ENCODE results near the gene TPP1. TPM values are rescaled to one million over a fixed set of nuclear protein-coding genes. Genes with fewer than 3 reads are reported as not detected.

Gene TPP1
- total RNA-seq, 4 donors from 2014 or later: 13.9 to 43.4 (median 19.6) TPM

GRCh38 chr11:6622261-6623171 lies 3.3 kb upstream of the TPP1 start:
- DNase-seq: no peak
- Histone ChIP-seq H3K27ac (no peak overlapping the region), H3K4me3 (no peak overlapping the region), H3K9me3 (no peaks in the 10 kb centered on the region), H3K36me3 (no peaks in the 10 kb centered on the region), H3K4me1 (peaks cover 15 to 16% of the 10 kb centered on the region in 2 donors), H3K27me3 (no peaks in the 10 kb centered on the region)
- no peak for TF ChIP-seq CTCF (IDR thresholded peaks at IDR 0.05 in 4 of 5, conservative IDR thresholded peaks at IDR 0.05 in 1 of 5)
- no peak for TF ChIP-seq POLR2A (IDR thresholded peaks at IDR 0.05)
- intact Hi-C loops (cut with DNase I; ENCODE audit: low total_unique reads): no loop called here
- no peak for ATAC-seq
- in situ Hi-C loops (cut with MboI; ENCODE audit: low sequenced_read_pairs in 4 of 4): no loop called here

GRCh38 chr11:6621711-6622211 lies 2.5 kb upstream of the TPP1 start:
- Histone ChIP-seq H3K9me3 (no peaks in the 10 kb centered on the region), H3K4me3 (no peak overlapping the region), H3K27ac (no peak overlapping the region), H3K27me3 (no peaks in the 10 kb centered on the region), H3K4me1 (peaks cover 15 to 16% of the 10 kb centered on the region in 2 donors), H3K36me3 (no peaks in the 10 kb centered on the region)
- ATAC-seq: no peak
- in situ Hi-C loops (cut with MboI; ENCODE audit: low sequenced_read_pairs in 4 of 4): no loop called here
- DNase-seq: no peak
- intact Hi-C loops (cut with DNase I; ENCODE audit: low total_unique reads): no loop called here
- TF ChIP-seq CTCF (IDR thresholded peaks at IDR 0.05 in 4 of 5, conservative IDR thresholded peaks at IDR 0.05 in 1 of 5) (no peak), POLR2A (IDR thresholded peaks at IDR 0.05) (no peak)

- TF ChIP-seq CTCF (IDR thresholded peaks at IDR 0.05 in 4 of 5, conservative IDR thresholded peaks at IDR 0.05 in 1 of 5) (no peak), POLR2A (IDR thresholded peaks at IDR 0.05) (no peak)
- Histone ChIP-seq H3K4me3 (no peak overlapping the region), H3K27me3 (no peaks in the 10 kb centered on the region), H3K27ac (no peak overlapping the region), H3K36me3 (peaks cover 0 to 6% of the 10 kb centered on the region in 2 donors), H3K9me3 (no peaks in the 10 kb centered on the region), H3K4me1 (peaks cover 15 to 16% of the 10 kb centered on the region in 2 donors)
- intact Hi-C loops (cut with DNase I; ENCODE audit: low total_unique reads) (no loop called here), in situ Hi-C loops (cut with MboI; ENCODE audit: low sequenced_read_pairs in 4 of 4) (no loop called here)
- ATAC-seq: no peak
- no peak for DNase-seq
Measured at GRCh38 chr11:6620636-6621035, 1.4 kb upstream of the TPP1 start.

GRCh38 chr11:6618117-6619003 lies 862 bp downstream of the TPP1 start:
- DNase-seq: no peak
- peak overlapping the region; percentile 80 to 94 (median 90) for H3K27ac ChIP-seq
- peak overlapping the region; percentile 65 to 84 (median 74) for H3K4me3 ChIP-seq
- intact Hi-C loops (cut with DNase I; ENCODE audit: low total_unique reads) (loop anchor here (1.0 to 10.0 kb wide), 5 partner anchors 65 to 956 kb away; partner anchors contain the start of genes ARFIP2, CAVIN3, MRPL17 and SMPD1), in situ Hi-C loops (cut with MboI; ENCODE audit: low sequenced_read_pairs in 4 of 4) (loop anchor here in 1 of 4 donors (10.0 kb wide), 1 partner anchor 384 kb away; the partner anchor contains the start of genes CNGA4 and FHIP1B)
- no peaks in the 10 kb centered on the region for H3K27me3 ChIP-seq
- peaks cover 0 to 21% of the 10 kb centered on the region in 2 donors for H3K36me3 ChIP-seq
- H3K4me1 ChIP-seq: peaks cover 15 to 16% of the 10 kb centered on the region in 2 donors
- TF ChIP-seq POLR2A (IDR thresholded peaks at IDR 0.05): peak; percentile 12 to 25
- TF ChIP-seq CTCF (IDR thresholded peaks at IDR 0.05 in 4 of 5, conservative IDR thresholded peaks at IDR 0.05 in 1 of 5): no peak
- ATAC-seq: no peak
- no peaks in the 10 kb centered on the region for H3K9me3 ChIP-seq
